GM12864 (cell line): Measurements from ENCODE around the gene HOXD8.

Source experiments
- DNase-seq: peaks from one replicate; pipeline ENCODE4 v3.0.0-alpha.2; 2011; ENCODE audit warnings: low read depth
- H3K4me3 ChIP-seq: 2 replicates; pipeline ENCODE4 v1.5.1; 2011; ENCODE audit warnings: mild to moderate bottlenecking, low read depth, low read length, control low read depth
- CTCF ChIP-seq: IDR thresholded peaks from 2 replicates; pipeline ENCODE4 v1.5.1; 2011; ENCODE audit warnings: low read depth, mild to moderate bottlenecking, moderate library complexity, low read length, control low read depth, inconsistent platforms; ENCODE audit errors: missing control alignments

Gene HOXD8

GRCh38 chr2:176160986-176161824 lies 31.7 kb downstream of the HOXD8 start:
- TF ChIP-seq CTCF = no peak
- no peak overlapping the region for H3K4me3 ChIP-seq
- no peak for DNase-seq

GRCh38 chr2:176161825-176162626 lies 32.5 kb downstream of the HOXD8 start:
- no peak for DNase-seq
- no peak overlapping the region for H3K4me3 ChIP-seq
- no peak for TF ChIP-seq CTCF

GRCh38 chr2:176162911-176163671 lies 33.6 kb downstream of the HOXD8 start:
- DNase-seq = no peak
- no peak for TF ChIP-seq CTCF
- H3K4me3 ChIP-seq = no peak overlapping the region

GRCh38 chr2:176163672-176164056 lies 34.2 kb downstream of the HOXD8 start:
- H3K4me3 ChIP-seq = no peak overlapping the region
- no peak for TF ChIP-seq CTCF
- no peak for DNase-seq

GRCh38 chr2:176164201-176164600 lies 34.7 kb downstream of the HOXD8 start:
- H3K4me3 ChIP-seq = no peak overlapping the region
- no peak for DNase-seq
- no peak for TF ChIP-seq CTCF

GRCh38 chr2:176164611-176165369 lies 35.3 kb downstream of the HOXD8 start:
- no peak for TF ChIP-seq CTCF
- DNase-seq = no peak
- no peak overlapping the region for H3K4me3 ChIP-seq
